NCI-H510A treated with DMSO at 0.1 percent for 48 hours (cell line): Measurements from ENCODE around the gene GRIA4.
"Not testable (repeated sequence)": the region's sequence is repeated elsewhere in the genome, so short reads cannot be mapped to it uniquely, and the experiment has no call there.

Experiments
- DNase-seq: peaks from one replicate; lab custom pipeline; 2025; lab: John Stamatoyannopoulos, UW

GRIA4 gene

DNA sequence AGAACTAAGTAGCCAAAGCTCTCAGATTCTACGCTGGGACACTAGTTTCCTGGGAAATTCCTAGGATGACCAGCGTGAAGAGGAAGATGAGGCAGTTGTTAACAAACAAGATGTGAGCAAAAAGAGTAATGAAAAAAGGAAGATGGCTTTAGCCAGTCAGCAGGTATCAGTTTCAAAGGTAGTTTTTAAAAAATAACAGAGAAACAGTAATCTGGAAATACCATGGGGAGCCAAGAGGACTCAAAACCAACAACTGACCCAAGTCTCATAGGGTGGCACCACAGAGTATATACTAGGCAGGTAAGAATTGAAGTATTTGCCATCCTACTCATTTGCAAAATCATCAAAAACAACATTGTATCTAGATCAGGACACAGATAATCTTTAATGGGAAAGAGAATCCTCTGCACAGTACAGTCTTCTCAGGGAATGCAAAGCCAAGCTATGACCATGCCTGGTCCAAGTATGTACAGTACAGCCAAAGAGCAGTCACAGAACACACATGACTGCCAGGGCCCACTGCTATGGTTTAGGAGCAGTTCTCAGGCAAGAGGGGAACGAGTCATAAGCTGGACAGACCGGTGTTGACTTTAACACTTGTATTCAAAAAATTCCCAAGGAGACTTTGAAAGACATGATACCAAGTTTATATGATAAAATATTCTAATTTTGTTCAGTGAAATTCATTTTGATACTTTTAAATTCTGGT lies 391.6 kb downstream of the GRIA4 start:
- DNase-seq = no peak

- DNase-seq = not testable (repeated sequence)
Observed at GRCh38 chr11:106003094-106003493, 393.2 kb downstream of the GRIA4 start.

GRCh38 chr11:106011481-106011880 lies 401.6 kb downstream of the GRIA4 start:
- DNase-seq = no peak

GRCh38 chr11:106012744-106013143 lies 402.9 kb downstream of the GRIA4 start:
- no peak for DNase-seq

GRCh38 chr11:106014035-106014434 lies 404.2 kb downstream of the GRIA4 start:
- DNase-seq = no peak

- DNase-seq = no peak
Observed at GRCh38 chr11:106014620-106015019, 404.7 kb downstream of the GRIA4 start.

- DNase-seq = no peak
Observed at GRCh38 chr11:106015066-106015465, 405.2 kb downstream of the GRIA4 start.

DNA sequence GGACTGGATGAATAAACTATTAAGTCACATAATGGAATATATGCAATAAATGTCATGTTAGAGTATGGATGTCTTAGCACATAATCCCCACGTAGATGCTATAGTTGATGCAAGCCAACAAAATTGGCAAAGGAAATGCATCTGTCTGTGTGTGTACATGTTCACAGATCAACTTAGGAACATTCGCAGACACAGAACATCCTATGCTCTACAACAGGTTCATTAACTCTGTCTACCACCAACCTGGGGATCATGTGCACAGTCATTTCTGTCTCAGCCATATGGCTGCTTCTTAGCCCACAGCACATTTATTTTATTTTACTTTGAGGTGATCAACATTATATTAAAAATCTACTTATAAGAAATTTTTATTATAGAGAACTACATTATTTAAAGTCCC lies 407.2 kb downstream of the GRIA4 start:
- no peak for DNase-seq

DNA sequence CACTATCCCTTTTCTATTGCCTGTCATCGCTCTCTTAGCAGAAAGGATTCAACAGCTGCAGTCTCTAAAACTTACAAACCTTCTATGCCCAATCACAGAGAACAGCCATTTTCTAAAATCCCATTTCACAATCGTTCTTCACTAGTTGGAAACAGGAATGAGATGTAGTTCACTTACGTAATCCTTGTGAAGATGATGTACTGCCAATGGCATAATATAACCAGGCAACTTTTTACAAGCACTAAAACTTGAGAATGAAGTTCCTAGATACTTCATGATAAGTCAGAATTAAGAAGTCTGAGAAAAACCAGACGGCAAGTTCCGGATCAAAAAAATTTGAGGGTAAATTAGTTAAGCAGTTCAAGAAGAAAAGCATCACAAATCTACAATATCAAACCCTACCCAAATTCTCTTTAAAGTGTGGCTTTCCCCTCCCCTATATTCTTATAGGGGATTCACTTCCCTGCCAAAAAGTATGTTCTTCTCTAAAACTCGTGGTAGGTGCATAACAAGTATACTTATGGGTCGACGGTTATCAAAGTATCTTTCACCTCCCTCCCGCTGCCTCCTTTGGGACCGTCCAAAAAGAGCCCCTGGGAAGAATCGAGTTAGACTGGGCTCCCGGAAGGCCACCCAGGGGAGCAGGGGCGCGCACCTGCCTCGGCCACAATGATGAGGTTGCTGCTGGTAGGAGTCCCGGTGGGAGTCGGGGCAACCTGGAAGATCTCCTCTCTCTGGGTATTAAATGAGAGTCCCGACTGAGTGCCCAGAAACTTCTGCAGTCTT lies 411.5 kb downstream of the GRIA4 start:
- no peak for DNase-seq

DNA sequence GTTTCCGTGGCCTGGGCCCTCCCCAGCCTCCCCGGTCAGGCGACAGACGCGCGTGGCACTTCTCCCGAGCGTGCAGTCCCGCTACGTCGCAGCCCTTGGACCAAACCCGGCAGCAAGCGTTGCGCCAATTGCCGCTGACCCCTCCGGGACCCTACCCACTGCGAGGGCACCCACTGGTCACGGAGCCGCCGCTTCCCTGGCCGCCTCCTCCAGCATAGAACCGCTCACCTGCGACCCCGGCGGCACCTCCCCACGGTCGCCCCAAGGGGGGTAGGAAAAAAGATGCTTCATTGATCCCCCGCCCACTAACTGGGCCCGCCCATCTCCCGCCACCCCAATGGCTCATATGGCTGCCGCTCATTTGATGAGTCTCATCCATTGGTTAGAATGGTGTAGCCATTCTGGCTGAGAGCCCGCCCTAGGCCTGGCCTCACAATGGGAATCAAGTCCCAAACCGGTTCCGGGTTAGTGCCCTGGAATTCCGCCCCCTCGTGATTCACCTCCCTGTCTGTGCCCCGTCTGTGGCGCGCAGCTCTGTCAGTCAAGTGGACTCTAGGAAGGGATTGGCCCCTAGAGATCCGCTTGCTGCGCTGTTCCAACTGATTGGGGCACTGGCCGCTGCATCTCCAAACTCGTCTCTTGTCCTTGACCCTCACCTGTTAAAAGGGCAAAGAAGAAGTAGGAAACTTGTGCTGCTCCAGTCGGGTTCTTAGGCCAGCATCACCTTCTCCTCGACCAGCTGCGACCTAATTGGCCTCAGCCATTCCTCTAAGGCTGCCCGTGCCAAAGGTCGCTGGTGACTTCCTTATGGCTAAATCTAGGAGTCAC lies 412.3 kb downstream of the GRIA4 start, which contains the start of gene MSANTD4:
TSS of gene MSANTD4 (minus strand) at position 274 of the 828 bp plus-strand sequence. CDS start 11,323 bp downstream, outside the sequence.
- DNase-seq = peak; percentile 98

GRCh38 chr11:106022795-106023275 lies 413.0 kb downstream of the GRIA4 start:
- DNase-seq = no peak

- DNase-seq = no peak
Observed at GRCh38 chr11:106030609-106031008, 420.7 kb downstream of the GRIA4 start.

- DNase-seq = no peak
Observed at GRCh38 chr11:106031202-106031810, 421.4 kb downstream of the GRIA4 start.
